Jurkat, Clone E6-1 (cell line): Measurements from ENCODE around the gene ROCK1.
A peak's percentile ranks its signal among the peaks of the same experiment; 100 is the strongest.
"Not testable (repeated sequence)": the region's sequence is repeated elsewhere in the genome, so short reads cannot be mapped to it uniquely, and the experiment has no call there.

Experiments used
- DNase-seq: peaks from one replicate; pipeline ENCODE4 v3.0.0-alpha.2; 2011; ENCODE audit warnings: low read depth, low spot score
- H3K4me3 ChIP-seq: 2 replicates; pipeline ENCODE4 v1.5.1; 2011; ENCODE audit warnings: mild to moderate bottlenecking, low read length, control low read depth, moderate library complexity

ROCK1 gene

DNA sequence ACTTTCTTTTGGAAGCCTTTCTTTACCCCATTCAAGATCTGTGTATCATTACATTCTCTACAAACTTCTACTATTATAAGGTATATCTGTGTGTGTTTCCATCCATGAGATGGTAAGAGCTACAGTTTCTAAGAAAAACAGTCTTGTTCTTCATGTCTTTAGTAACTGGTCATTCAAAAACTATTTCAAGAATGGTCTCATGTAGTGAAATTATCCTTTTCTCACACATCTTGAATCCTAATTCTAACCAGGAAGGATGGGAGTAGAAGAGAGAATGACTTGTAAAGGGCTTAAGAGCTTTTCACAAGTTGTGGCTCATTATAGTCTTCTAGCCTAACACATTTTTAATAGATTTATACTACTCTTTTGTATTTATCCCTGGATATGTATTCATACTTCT lies 47.3 kb downstream of the ROCK1 start:
- DNase-seq = no peak
- no peak overlapping the region for H3K4me3 ChIP-seq

DNA sequence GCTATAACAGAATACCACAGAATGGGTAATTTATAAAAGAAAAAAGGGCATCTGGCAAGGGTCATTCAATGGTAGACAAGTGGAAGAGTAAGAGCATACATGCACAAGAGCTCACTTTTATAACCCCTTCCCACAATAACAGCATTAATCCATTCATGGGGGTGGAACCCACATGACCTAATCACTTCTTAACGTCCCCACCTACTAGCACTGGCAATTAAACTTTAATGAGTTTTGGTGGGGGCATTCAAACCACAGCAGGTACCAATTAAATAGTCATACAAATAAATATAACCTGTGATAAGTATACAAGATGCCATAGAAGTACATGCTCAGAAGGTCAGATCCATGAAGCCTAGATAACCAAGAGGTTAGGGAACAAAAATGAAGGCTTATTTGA lies 48.6 kb downstream of the ROCK1 start:
- no peak for DNase-seq
- no peak overlapping the region for H3K4me3 ChIP-seq

DNA sequence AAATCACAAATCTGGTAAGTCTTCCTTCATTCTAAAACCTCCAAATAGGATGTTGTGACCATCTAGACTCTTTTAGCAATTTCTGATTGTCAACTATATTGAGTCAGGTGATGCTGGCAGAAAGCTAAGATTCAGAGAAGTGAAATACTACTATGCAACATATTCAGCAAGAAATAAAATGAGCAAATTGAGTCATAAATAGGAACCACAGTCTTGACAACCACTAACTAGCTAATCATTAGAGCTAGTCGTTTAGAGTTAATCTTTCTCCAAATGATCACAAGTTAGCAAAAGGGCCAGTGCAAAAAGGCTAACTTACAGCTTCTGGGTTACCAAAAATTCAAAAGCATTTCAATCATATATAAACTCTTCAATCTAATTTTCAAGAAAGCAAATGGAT lies 54.5 kb downstream of the ROCK1 start:
- DNase-seq = no peak
- no peak overlapping the region for H3K4me3 ChIP-seq

DNA sequence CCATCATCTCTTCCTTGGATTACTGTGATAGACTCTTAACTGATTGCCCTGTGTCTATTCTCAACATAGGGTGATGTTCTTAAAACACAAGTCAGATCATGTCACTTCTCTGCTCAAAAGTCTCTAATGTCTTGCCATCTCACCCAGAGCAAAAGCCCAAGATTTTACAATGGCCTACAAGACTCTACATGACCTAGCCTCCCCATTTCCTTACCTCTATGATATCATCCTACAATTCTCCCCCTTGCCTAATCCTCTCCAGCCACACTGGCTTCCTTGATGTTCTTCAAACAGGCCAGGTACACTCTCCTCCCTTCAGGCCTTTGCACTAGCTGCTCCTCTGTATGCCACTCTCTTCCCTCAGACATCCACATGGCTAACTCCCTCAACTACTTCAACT lies 55.1 kb downstream of the ROCK1 start:
- no peak for DNase-seq
- H3K4me3 ChIP-seq = no peak overlapping the region

GRCh38 chr18:21054252-21054821 lies 57.3 kb downstream of the ROCK1 start:
- no peak overlapping the region for H3K4me3 ChIP-seq
- no peak for DNase-seq

DNA sequence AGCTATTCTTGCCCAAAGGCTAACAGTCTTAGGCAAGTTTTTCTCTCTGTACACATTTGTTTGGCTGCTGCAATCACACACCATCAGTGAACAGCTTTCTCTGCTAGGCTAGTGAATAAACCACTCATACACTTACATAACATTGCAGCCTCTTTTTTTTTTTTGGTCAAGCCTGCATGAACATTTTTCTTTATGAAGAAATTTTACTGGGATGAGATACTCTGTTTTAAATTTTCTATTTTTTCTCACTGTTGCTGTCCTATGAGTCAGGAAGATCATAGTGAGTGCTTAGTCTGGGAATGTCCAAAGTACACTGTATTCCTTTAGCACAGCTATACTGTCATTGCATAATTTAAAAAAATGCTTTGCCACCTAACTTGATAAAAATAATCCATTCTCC lies 58.5 kb downstream of the ROCK1 start:
- H3K4me3 ChIP-seq = no peak overlapping the region
- no peak for DNase-seq

- DNase-seq = no peak
- no peak overlapping the region for H3K4me3 ChIP-seq
These were observed 59.2 kb downstream of the ROCK1 start for GRCh38 chr18:21052385-21052784.

DNA sequence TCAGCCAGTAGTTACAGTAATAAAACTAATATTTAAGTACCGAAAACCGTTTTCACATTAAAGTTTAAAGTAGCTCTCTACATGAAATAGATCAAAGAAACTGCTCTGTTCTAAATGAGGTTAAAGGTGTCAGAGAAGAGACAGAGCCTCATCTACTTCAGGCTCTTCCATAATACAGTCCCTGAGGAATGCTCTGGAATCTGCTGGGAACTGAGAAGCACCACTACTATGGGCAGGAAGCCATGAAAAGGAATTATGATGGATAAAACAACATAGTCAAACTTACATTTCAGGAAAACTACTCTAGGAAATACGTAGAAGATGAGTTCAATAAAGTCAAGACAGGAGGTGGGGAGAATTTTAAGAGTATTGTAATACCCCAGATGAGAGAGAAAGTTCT lies 60.0 kb downstream of the ROCK1 start:
- no peak overlapping the region for H3K4me3 ChIP-seq
- DNase-seq = no peak

GRCh38 chr18:21049306-21049705 lies 62.3 kb downstream of the ROCK1 start:
- DNase-seq = no peak
- H3K4me3 ChIP-seq = no peak overlapping the region

DNA sequence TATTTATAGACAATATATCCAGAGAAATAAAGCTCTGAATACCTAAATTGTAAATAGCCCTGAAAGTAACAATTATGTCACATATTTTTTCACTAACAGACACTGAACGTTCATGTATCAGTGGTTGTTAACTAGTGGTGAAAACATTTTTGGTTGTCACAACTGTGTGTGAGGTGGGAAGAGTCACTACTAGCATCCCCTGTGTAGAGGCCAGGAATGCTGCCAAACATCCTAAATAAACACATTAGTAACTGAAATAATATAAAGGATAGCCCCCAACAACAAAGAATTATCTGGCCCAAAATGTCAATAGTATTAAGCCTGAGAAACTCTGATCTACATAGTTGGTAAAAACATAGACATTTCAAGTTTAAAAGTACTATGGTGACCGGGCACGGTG lies 64.5 kb downstream of the ROCK1 start:
- no peak for DNase-seq
- no peak overlapping the region for H3K4me3 ChIP-seq

DNA sequence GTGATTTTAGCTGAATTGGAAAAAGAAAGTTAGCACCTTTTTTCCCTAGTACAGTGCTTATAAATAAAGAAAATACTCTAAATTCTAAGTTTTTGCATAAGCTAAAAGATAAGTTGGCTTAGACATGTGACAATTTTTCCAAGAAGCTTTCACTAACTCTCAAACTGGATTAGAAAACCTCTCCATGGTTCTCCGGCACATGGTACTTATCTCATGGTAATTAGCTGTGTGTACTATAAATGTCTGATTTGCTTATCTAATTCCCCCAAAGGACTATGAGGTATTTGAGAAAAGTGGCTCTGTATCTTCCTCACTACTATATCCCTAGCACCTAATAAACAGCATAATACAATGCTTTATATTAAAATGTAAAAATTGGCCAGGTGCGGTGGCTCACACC lies 71.1 kb downstream of the ROCK1 start:
- no peak overlapping the region for H3K4me3 ChIP-seq
- DNase-seq = no peak

GRCh38 chr18:21038201-21038600 lies 73.4 kb downstream of the ROCK1 start:
- no peak overlapping the region for H3K4me3 ChIP-seq
- no peak for DNase-seq

- no peak for DNase-seq
- H3K4me3 ChIP-seq = no peak overlapping the region
These were observed 79.8 kb downstream of the ROCK1 start for GRCh38 chr18:21031845-21032244.

- not testable (repeated sequence) for H3K4me3 ChIP-seq, DNase-seq
These were observed 93.4 kb downstream of the ROCK1 start for GRCh38 chr18:21018257-21018656.

DNA sequence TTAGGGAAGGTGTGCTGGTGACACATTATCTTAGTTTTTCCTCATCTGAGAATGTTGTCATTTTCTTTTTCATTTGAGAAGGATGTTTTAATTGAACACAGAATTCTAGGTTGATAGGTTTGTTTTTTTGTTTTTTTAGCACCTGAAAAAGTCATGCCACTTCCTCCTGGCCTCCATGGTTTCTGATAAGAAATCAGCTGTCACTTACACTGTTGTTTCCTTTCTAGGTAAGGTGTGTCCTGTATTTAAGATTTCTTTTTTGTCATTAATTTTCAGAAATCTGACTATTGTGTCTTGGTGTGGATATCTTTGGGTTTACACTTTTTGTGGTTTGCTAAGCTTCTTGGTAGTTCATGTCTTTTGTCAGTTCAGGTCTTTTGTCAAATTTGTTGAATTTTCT lies 99.3 kb downstream of the ROCK1 start:
- no peak overlapping the region for H3K4me3 ChIP-seq

DNA sequence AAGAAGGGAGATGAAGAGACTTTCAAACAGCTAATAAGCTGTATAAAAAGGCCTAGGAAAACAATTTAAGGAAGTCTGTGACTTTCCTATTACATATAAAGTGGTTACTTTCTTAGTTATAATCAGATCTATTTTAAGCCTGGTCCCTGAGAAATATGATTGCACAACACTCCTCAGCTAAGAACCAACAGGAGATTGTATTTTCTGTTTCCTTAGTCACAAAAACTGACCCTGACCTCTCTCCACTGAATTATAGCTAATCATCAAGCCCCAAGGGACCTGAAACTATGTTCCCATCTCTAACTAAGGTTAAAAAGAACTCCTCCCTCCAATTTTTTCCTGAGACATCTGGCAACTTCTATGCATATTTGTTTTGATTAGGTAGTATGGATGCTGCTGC lies 106.9 kb downstream of the ROCK1 start:
- no peak overlapping the region for H3K4me3 ChIP-seq
- DNase-seq = no peak

More for the DNA sequence above, 99.3 kb downstream of the ROCK1 start:
- DNase-seq = no peak

DNA sequence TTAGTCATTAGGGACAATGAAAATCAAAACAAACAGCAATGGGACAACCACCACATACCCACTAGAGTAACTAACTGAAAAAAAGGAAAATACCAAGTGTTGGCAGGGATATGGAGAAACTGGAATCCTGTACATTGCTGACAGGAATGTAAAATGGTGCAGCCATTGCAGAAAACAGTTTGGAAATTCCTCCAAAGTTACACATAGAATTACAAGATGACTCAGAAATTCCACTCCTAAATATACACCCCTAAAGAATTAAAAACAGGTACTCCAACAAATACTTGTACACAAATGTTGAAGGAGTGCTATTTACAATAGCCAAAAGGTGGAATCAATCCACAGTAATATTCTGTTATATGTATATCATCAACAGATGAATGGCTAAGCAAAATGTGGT lies 110.9 kb downstream of the ROCK1 start:
- no peak for DNase-seq
- no peak overlapping the region for H3K4me3 ChIP-seq

- H3K4me3 ChIP-seq = no peak overlapping the region
- no peak for DNase-seq
These were observed 114.2 kb downstream of the ROCK1 start for GRCh38 chr18:20997371-20997770.

- DNase-seq = no peak
- no peak overlapping the region for H3K4me3 ChIP-seq
These were observed 115.2 kb downstream of the ROCK1 start for GRCh38 chr18:20996418-20996817.

GRCh38 chr18:20988726-20989125 lies 122.9 kb downstream of the ROCK1 start:
- DNase-seq = no peak
- no peak overlapping the region for H3K4me3 ChIP-seq

GRCh38 chr18:20975077-20975476 lies 136.5 kb downstream of the ROCK1 start:
- DNase-seq = no peak
- no peak overlapping the region for H3K4me3 ChIP-seq

DNA sequence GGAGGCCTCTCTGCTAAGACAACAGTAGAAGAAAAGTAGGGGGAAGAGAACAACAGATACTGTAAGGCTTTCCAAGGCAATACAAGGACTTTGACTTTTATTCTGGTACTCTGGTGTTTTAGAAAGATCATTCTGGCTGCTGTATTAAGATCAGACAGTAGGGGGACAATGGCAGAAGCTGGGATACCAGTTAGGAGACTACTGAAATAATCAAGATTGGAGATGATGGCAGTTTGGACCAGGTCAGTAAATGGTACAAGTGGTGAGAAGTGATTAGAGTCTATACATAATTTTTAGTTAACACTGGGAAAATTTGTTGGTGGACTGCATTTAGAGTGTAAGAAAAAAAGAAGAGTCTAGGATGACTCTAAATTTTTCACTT lies 139.7 kb downstream of the ROCK1 start:
- DNase-seq = peak; percentile 24
- H3K4me3 ChIP-seq = no peak overlapping the region
